ELR (cell line): ENCODE data around the gene TNFSF9.
"Not testable (repeated sequence)": the region's sequence is repeated elsewhere in the genome, so short reads cannot be mapped to it uniquely, and the experiment has no call there.

Source experiments
- DNase-seq: peaks from one replicate; pipeline ENCODE4 v3.0.0-alpha.2; 2015; ENCODE audit warnings: low read depth

Gene TNFSF9

GRCh38 chr19:6532244-6532999, 1.6 kb downstream of the TNFSF9 start:
- no peak for DNase-seq

GRCh38 chr19:6533000-6533328, 2.1 kb downstream of the TNFSF9 start:
- no peak for DNase-seq

GRCh38 chr19:6533746-6534418, 3.1 kb downstream of the TNFSF9 start:
- DNase-seq, result no peak

- no peak for DNase-seq
These were observed 3.7 kb downstream of the TNFSF9 start for GRCh38 chr19:6534451-6535093.

GRCh38 chr19:6535558-6536137, 4.8 kb downstream of the TNFSF9 start:
- no peak for DNase-seq

- no peak for DNase-seq
These were observed 8.7 kb downstream of the TNFSF9 start for GRCh38 chr19:6539514-6539913.

- no peak for DNase-seq
These were observed 10.3 kb downstream of the TNFSF9 start for GRCh38 chr19:6540918-6541689.

GRCh38 chr19:6543866-6544347, 13.1 kb downstream of the TNFSF9 start:
- DNase-seq, result no peak

- not testable (repeated sequence) for DNase-seq
These were observed 19.9 kb downstream of the TNFSF9 start for GRCh38 chr19:6550679-6551078.

- DNase-seq, result no peak
These were observed 20.3 kb downstream of the TNFSF9 start for GRCh38 chr19:6551091-6551490.

- no peak for DNase-seq
These were observed 21.0 kb downstream of the TNFSF9 start for GRCh38 chr19:6551607-6552450.

- no peak for DNase-seq
These were observed 25.2 kb downstream of the TNFSF9 start for GRCh38 chr19:6556043-6556449.

- peak; percentile 48 for DNase-seq
These were observed 25.8 kb downstream of the TNFSF9 start for GRCh38 chr19:6556480-6557195.

GRCh38 chr19:6562437-6562836, 31.6 kb downstream of the TNFSF9 start:
- DNase-seq, result not testable (repeated sequence)

- DNase-seq, result peak; percentile 40
These were observed 33.6 kb downstream of the TNFSF9 start for GRCh38 chr19:6564393-6564792.

- DNase-seq, result not testable (repeated sequence)
These were observed 35.9 kb downstream of the TNFSF9 start for GRCh38 chr19:6566727-6567126.

- no peak for DNase-seq
These were observed 37.2 kb downstream of the TNFSF9 start for GRCh38 chr19:6568010-6568526.

GRCh38 chr19:6568816-6569215, 38.0 kb downstream of the TNFSF9 start:
- DNase-seq, result no peak

GRCh38 chr19:6570764-6571163, 39.9 kb downstream of the TNFSF9 start:
- DNase-seq, result no peak

GRCh38 chr19:6571167-6571566, 40.3 kb downstream of the TNFSF9 start:
- DNase-seq, result no peak
